Activated T-cell treated with anti-CD3 and anti-CD28 coated beads for 48 hours (primary cell): ENCODE results near the gene CCL17.
"Not testable (repeated sequence)": the region's sequence is repeated elsewhere in the genome, so short reads cannot be mapped to it uniquely, and the experiment has no call there.

Experiments
- DNase-seq: peaks from one replicate; pipeline ENCODE4 v3.0.0-alpha.2; 2020; ENCODE audit warnings: low read depth

The CCL17 gene

GRCh38 chr16:57396786-57397185 is 7.8 kb upstream of the CCL17 start:
- DNase-seq, result no peak

- not testable (repeated sequence) for DNase-seq
Measured at GRCh38 chr16:57397493-57397892, 7.1 kb upstream of the CCL17 start.

GRCh38 chr16:57401943-57402640 is 2.5 kb upstream of the CCL17 start:
- no peak for DNase-seq

GRCh38 chr16:57405097-57405496 is 530 bp downstream of the CCL17 start:
- no peak for DNase-seq

- no peak for DNase-seq
Measured at GRCh38 chr16:57406881-57407280, 2.3 kb downstream of the CCL17 start.

GRCh38 chr16:57407521-57408353 is 3.2 kb downstream of the CCL17 start:
- no peak for DNase-seq

- no peak for DNase-seq
Measured at GRCh38 chr16:57409065-57409464, 4.5 kb downstream of the CCL17 start.

- DNase-seq, result no peak
Measured at GRCh38 chr16:57409870-57410587, 5.5 kb downstream of the CCL17 start.

- DNase-seq, result no peak
Measured at GRCh38 chr16:57411362-57411976, 6.9 kb downstream of the CCL17 start.

- no peak for DNase-seq
Measured at GRCh38 chr16:57412584-57412983, 8.0 kb downstream of the CCL17 start.

GRCh38 chr16:57413301-57413730 is 8.7 kb downstream of the CCL17 start:
- no peak for DNase-seq

GRCh38 chr16:57413733-57414132 is 9.2 kb downstream of the CCL17 start:
- no peak for DNase-seq

- DNase-seq, result no peak
Measured at GRCh38 chr16:57416084-57416483, 11.5 kb downstream of the CCL17 start.

- no peak for DNase-seq
Measured at GRCh38 chr16:57419506-57419905, 14.9 kb downstream of the CCL17 start.

- DNase-seq, result no peak
Measured at GRCh38 chr16:57422026-57422944, 17.7 kb downstream of the CCL17 start.

GRCh38 chr16:57423152-57423551 is 18.6 kb downstream of the CCL17 start:
- DNase-seq, result no peak

- no peak for DNase-seq
Measured at GRCh38 chr16:57424583-57424982, 20.0 kb downstream of the CCL17 start.

- no peak for DNase-seq
Measured at GRCh38 chr16:57426356-57426755, 21.8 kb downstream of the CCL17 start.

GRCh38 chr16:57427307-57427706 is 22.7 kb downstream of the CCL17 start:
- no peak for DNase-seq

GRCh38 chr16:57427824-57428223 is 23.3 kb downstream of the CCL17 start:
- no peak for DNase-seq

GRCh38 chr16:57430955-57431354 is 26.4 kb downstream of the CCL17 start:
- no peak for DNase-seq
